ENCODE measurements around the gene MT4.
"Not testable (repeated sequence)": the region's sequence is repeated elsewhere in the genome, so short reads cannot be mapped to it uniquely, and the experiment has no call there.

MT4 gene

GRCh38 chr16:56580391-56581048 is 15.6 kb downstream of the MT4 start:
- Histone ChIP-seq H3K9ac (ENCODE audit: low read depth, low read length) (no peak overlapping the region), H3K4me1 (ENCODE audit: insufficient read depth, low read length) (no peaks in the 10 kb centered on the region), H3K36me3 (ENCODE audit: insufficient read depth, low read length) (no peaks in the 10 kb centered on the region), H3K9me3 (ENCODE audit: control insufficient read depth, insufficient read depth, low read length) (0 out of 2 replicates have a peak, but pooled peaks cover 4% of the 10 kb centered on the region)

DNA sequence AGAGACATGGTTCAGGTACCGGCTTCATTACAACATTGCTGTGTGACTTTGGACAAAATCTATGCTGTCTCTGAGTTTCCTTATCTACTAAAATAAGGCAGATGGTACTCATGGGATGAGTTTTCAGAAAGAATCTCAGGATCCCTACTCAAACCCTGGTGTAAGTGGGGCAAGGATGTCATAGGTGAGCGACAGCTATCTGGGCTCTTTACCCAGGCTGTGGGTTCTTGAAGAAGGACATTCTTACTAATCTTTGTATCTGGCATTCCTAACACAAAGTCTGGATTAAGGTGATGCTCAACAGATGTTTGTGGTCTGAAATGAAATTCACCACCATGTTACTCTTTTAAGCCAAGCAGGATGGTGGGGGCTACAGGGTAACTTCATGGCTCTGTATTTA is 18.0 kb downstream of the MT4 start:
- not testable (repeated sequence) for H3K36me3 ChIP-seq (ENCODE audit: insufficient read depth, low read length); H3K9me3 ChIP-seq (ENCODE audit: control insufficient read depth, insufficient read depth, low read length); H3K9ac ChIP-seq (ENCODE audit: low read depth, low read length); H3K4me1 ChIP-seq (ENCODE audit: insufficient read depth, low read length)

GRCh38 chr16:56583351-56584168 is 18.7 kb downstream of the MT4 start:
- Histone ChIP-seq H3K36me3 (ENCODE audit: insufficient read depth, low read length) (no peaks in the 10 kb centered on the region), H3K9ac (ENCODE audit: low read depth, low read length) (no peak overlapping the region), H3K4me1 (ENCODE audit: insufficient read depth, low read length) (no peaks in the 10 kb centered on the region), H3K9me3 (ENCODE audit: control insufficient read depth, insufficient read depth, low read length) (no peaks in the 10 kb centered on the region)

DNA sequence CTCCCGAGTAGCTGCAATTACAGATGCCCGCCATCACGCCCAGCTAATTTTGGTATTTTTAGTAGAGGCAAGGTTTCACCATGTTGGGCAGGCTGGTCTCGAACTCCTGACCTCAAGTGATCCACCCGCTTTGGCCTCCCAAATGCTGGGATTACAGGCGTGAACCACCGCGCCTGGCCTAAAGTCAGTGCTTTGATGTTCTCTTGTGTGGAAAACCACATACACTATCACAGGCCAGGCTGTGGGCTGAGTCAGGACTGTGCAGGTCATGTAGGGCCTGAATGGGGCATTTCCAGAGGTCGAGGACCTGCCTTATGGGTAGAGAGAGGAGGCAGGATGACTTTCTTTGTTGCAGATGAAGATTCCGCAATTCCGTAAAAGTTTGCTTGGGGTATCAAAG is 19.4 kb downstream of the MT4 start:
- H3K9me3 ChIP-seq (ENCODE audit: control insufficient read depth, insufficient read depth, low read length): no peaks in the 10 kb centered on the region
- H3K36me3 ChIP-seq (ENCODE audit: insufficient read depth, low read length): no peaks in the 10 kb centered on the region
- H3K4me1 ChIP-seq (ENCODE audit: insufficient read depth, low read length): no peaks in the 10 kb centered on the region; the same call in 1 of the 2 replicates
- H3K9ac ChIP-seq (ENCODE audit: low read depth, low read length): no peak overlapping the region

- Histone ChIP-seq H3K36me3 (ENCODE audit: insufficient read depth, low read length) (no peaks in the 10 kb centered on the region), H3K9me3 (ENCODE audit: control insufficient read depth, insufficient read depth, low read length) (no peaks in the 10 kb centered on the region; the same call in 1 of the 2 replicates), H3K4me1 (ENCODE audit: insufficient read depth, low read length) (no peaks in the 10 kb centered on the region; the same call in 1 of the 2 replicates), H3K9ac (ENCODE audit: low read depth, low read length) (peak overlapping the region; percentile 56)
These were observed 23.9 kb downstream of the MT4 start for GRCh38 chr16:56588781-56589140.

DNA sequence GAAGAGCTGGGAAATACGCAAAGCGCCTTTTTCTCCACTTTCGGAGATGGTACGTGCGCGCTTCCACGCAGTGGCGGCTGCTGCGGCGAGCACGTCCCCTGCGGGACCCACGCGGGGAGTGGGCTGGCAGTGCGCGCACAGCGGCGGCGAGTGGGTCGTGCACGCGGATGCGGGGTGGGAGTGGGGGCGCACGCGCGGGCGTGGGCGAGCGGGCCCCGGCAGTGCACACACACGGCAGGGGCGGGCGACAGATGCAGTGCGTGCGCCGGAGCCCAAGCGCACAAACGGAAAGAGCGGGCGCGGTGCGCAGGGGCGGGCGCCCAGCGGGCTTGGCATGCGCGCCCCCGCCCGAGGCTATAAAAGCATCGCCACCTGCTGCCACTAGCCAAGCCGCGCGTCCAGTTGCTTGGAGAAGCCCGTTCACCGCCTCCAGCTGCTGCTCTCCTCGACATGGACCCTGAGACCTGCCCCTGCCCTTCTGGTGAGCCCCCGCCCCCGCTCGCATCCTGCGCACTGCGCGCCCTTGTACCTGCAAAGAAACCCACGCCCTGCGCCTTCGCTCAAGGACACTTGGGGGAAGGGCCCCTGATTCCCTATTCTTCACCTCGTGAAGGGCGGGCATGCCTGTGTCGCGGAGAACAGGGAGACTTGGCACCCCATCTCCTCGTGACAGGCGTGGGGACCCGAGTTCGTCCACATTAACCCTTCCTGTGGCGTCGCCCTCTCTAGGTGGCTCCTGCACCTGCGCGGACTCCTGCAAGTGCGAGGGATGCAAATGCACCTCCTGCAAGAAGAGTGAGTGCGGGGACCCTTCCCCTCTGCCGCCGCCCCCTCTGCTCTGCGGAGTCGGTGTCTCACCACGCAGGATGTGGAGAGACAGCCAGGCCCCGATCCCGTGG is 24.5 kb downstream of the MT4 start, which contains the start of gene MT3:
Gene MT3 (plus strand): TSS at position 388 of the 899 bp plus-strand sequence. CDS start 63 bp downstream, at position 451.
- Histone ChIP-seq H3K4me1 (ENCODE audit: insufficient read depth, low read length) (no peaks in the 10 kb centered on the region; the same call in 1 of the 2 replicates), H3K36me3 (ENCODE audit: insufficient read depth, low read length) (no peaks in the 10 kb centered on the region), H3K9me3 (ENCODE audit: control insufficient read depth, insufficient read depth, low read length) (no peaks in the 10 kb centered on the region; the same call in 1 of the 2 replicates), H3K9ac (ENCODE audit: low read depth, low read length) (peak within 1 kb of the TSS; percentile 56)

DNA sequence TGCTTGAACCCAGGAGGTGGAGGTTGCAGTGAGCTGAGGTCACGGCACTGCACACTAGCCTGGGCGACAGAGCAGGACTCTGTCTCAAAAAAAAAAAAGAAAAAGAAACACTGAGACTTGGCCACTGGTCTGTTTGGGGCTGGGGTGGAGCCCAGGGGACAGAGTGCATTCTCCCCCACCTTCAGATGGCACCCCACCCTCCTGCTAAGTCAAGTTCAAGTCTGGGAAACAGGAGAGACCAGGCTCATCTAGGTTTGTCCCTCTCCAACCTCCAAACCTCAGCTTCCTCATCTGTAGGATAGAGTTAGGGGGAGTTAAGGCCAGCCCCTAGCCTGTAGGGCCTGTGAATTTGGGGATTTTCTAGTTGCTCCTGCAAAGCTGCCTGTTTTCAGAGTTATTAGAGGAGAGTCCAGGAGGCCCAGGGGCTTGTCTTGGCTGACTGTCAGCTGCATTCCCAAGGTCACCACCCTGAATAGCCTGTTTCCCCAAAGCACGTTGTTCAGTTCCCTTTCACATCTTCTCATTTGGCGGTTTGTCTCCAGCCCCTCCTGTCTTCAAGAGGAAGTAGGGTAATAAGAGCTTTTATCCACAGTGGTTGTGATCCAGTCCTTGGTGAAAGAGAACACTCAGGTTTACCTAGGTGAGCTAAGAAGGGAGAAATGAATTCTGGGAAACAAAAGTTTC is 26.6 kb downstream of the MT4 start:
- H3K9ac ChIP-seq (ENCODE audit: low read depth, low read length): no peak overlapping the region
- no peaks in the 10 kb centered on the region for H3K36me3 ChIP-seq (ENCODE audit: insufficient read depth, low read length)
- H3K4me1 ChIP-seq (ENCODE audit: insufficient read depth, low read length): no peaks in the 10 kb centered on the region; the same call in 1 of the 2 replicates

DNA sequence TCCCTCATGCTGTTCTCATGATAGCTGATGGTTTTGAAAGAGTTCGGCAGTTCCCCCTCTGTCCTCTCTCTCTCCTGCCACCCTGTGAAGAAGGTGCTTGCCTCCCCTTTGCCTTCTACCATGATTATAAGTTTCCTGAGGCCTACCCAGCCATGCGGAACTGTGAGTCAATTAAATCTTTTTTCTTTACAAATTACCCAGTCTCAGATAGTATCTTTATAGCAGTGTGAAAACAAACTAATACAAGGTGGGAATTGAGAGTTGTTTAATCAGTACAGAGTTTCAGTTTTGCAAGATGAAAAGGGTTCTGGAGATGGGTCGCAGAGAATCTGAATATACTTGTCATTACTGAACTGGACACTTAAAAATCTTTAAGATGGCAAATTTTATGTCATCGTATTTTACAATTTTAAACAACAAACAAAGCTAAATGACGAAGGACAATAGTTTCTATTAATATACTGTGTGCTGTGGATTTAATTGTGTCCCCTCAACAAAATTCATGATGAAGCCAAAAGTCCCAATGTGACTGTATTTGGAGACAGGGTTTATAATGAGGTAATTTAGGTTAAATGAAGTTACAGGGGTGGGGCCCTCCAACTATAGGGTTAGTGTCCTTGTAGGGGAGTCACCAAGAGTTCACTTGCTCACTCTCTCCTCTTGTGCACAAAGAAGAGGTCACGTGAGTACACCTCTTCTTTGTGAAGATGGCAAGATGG is 28.9 kb downstream of the MT4 start:
- H3K4me1 ChIP-seq (ENCODE audit: insufficient read depth, low read length): no peaks in the 10 kb centered on the region; the same call in 1 of the 2 replicates
- H3K9me3 ChIP-seq (ENCODE audit: control insufficient read depth, insufficient read depth, low read length): no peaks in the 10 kb centered on the region; the same call in 1 of the 2 replicates
- H3K36me3 ChIP-seq (ENCODE audit: insufficient read depth, low read length): no peaks in the 10 kb centered on the region
- no peak overlapping the region for H3K9ac ChIP-seq (ENCODE audit: low read depth, low read length)

More for the DNA sequence above, 26.6 kb downstream of the MT4 start:
- H3K9me3 ChIP-seq (ENCODE audit: control insufficient read depth, insufficient read depth, low read length): no peaks in the 10 kb centered on the region; the same call in 1 of the 2 replicates

GRCh38 chr16:56594292-56594619 is 29.4 kb downstream of the MT4 start:
- Histone ChIP-seq H3K4me1 (ENCODE audit: insufficient read depth, low read length) (no peaks in the 10 kb centered on the region), H3K36me3 (ENCODE audit: insufficient read depth, low read length) (no peaks in the 10 kb centered on the region), H3K9ac (ENCODE audit: low read depth, low read length) (no peak overlapping the region), H3K9me3 (ENCODE audit: control insufficient read depth, insufficient read depth, low read length) (no peaks in the 10 kb centered on the region; the same call in 1 of the 2 replicates)

DNA sequence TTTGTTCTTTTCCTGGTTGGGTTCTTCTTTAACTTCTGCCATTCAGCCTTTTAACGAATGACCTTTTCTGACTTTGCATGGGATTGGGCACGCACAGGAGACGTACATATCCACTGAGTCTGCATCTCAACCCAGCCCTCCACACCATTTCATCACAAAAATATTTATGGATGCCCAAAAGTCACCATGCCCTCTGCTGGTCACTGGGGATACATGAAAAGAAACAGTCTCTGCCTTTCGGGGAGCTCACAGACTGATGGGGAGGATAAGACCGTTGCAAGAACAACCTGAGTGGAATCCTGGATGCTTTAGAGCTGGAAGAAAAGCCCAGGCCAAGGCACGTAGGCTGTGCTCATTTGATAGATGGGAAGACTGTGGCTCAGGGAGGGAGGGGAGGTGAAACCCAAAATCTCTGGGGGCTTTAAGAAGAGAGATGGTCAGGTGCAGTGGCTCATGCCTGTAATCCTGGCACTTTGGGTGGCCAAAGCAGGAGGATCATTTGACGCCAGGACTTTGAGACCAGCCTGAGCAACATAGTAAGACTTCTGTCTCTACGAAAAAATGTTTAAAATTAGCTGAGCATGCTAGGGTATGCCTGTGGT is 35.6 kb downstream of the MT4 start:
- Histone ChIP-seq H3K4me1 (ENCODE audit: insufficient read depth, low read length) (no peaks in the 10 kb centered on the region), H3K9ac (ENCODE audit: low read depth, low read length) (no peak overlapping the region), H3K9me3 (ENCODE audit: control insufficient read depth, insufficient read depth, low read length) (no peaks in the 10 kb centered on the region), H3K36me3 (ENCODE audit: insufficient read depth, low read length) (no peaks in the 10 kb centered on the region)

DNA sequence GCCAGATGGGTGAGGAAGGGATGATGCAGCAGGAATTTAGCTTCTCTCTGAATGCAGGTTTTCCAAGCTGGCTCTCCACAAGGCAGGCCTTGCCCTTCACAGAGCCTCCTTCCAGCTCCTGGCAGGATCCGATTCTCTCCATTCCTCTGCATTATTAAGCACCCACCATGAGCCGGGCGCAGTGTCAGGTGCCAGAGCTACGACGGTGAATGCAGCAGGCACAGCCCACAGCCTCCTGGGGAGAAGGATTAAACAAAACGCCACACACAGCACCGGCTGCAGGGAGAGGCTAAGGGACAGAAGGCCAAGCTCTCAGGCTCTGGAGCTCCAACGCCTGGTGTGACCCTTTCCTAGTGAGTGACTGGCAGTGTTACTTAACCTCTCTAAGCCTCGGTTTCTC is 36.5 kb downstream of the MT4 start:
- Histone ChIP-seq H3K9ac (ENCODE audit: low read depth, low read length) (no peak overlapping the region), H3K36me3 (ENCODE audit: insufficient read depth, low read length) (no peaks in the 10 kb centered on the region), H3K4me1 (ENCODE audit: insufficient read depth, low read length) (no peaks in the 10 kb centered on the region), H3K9me3 (ENCODE audit: control insufficient read depth, insufficient read depth, low read length) (no peaks in the 10 kb centered on the region)

DNA sequence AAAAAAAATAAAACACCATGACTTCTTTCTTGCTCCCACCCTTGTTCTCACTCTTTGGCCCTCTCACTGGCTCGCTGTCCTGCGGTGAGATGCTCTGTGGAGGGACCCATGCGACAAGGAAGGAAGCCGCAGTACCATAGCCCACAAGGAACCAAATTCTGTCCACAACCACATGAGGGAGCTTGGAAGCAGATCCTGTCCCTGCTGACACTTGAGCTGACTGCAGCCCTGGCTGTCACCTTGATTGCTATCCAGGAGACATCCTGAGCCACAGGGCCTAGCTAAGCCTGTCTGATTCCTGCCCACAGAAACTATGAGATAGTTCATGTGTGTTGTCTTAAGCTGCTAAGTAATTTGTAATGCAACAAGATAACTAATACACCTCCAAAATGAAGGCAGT is 38.7 kb downstream of the MT4 start:
- no peaks in the 10 kb centered on the region for H3K36me3 ChIP-seq (ENCODE audit: insufficient read depth, low read length)
- H3K9ac ChIP-seq (ENCODE audit: low read depth, low read length): no peak overlapping the region
- H3K9me3 ChIP-seq (ENCODE audit: control insufficient read depth, insufficient read depth, low read length): no peaks in the 10 kb centered on the region
- H3K4me1 ChIP-seq (ENCODE audit: insufficient read depth, low read length): peaks cover 16% of the 10 kb centered on the region

DNA sequence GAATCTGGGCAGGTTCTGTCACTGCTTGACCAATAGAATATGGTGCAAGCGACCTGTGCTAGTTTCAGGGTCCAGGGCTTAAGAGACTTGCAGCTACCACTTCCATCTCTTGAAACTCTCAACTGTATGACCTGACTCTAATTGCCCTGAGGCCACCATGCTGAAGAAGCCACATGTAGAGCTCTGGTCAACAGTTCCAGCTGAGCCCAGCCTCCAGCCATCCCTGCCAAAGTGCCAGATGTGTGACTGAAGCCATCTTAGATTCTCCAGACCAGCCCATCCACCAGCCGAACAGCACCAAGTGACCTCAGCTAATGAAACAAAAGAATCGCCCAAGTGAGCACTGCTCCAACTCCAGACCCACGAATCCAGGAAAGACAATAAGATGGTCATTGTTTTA is 40.1 kb downstream of the MT4 start:
- Histone ChIP-seq H3K36me3 (ENCODE audit: insufficient read depth, low read length) (no peaks in the 10 kb centered on the region), H3K4me1 (ENCODE audit: insufficient read depth, low read length) (peaks cover 23% of the 10 kb centered on the region), H3K9ac (ENCODE audit: low read depth, low read length) (no peak overlapping the region), H3K9me3 (ENCODE audit: control insufficient read depth, insufficient read depth, low read length) (no peaks in the 10 kb centered on the region)

Data from ES-I3 (cell line).